Left lung (tissue), 10 donors: ENCODE data around the gene CD302. TPM values are rescaled to one million over a fixed set of nuclear protein-coding genes. Genes with fewer than 3 reads are reported as not detected.
A peak's percentile ranks its signal among the peaks of the same experiment; 100 is the strongest.

ENCODE experiments used
- ATAC-seq: fragments of 200-7000 bp; cut with Tn5 transposase; one replicate; pipeline ENCODE4 v1.9.1; 2020; ENCODE audit warnings: moderate library complexity
- DNase-seq, 4 donors: peaks; one replicate each; pipeline ENCODE4 v3.0.0-alpha.2; 2013 to 2020
- H3K27ac ChIP-seq, 2 donors: fragments of 200-600 bp; sonication (generic) in 1 of 2; one replicate each; pipeline versions ENCODE4 v1.5.0 to v1.8.0; 2020 to 2021
- H3K27me3 ChIP-seq, 2 donors: fragments of 200-600 bp; sonication (generic) in 1 of 2; one replicate each; pipeline versions ENCODE4 v1.5.0 to v1.8.0; 2020 to 2021
- H3K36me3 ChIP-seq, 2 donors: fragments of 200-600 bp; sonication (generic) in 1 of 2; one replicate each; pipeline versions ENCODE4 v1.5.0 to v1.8.0; 2020 to 2021
- H3K4me1 ChIP-seq, 2 donors: fragments of 200-600 bp; one replicate each; pipeline ENCODE4 v1.8.0; 2021
- H3K4me3 ChIP-seq, 2 donors: fragments of 200-600 bp; sonication (generic) in 1 of 2; one replicate each; pipeline versions ENCODE4 v1.5.0 to v1.8.0; 2020 to 2021; ENCODE audit warnings: mild to moderate bottlenecking in 1 of 2
- H3K9me3 ChIP-seq, 2 donors: fragments of 200-600 bp; sonication (generic) in 1 of 2; one replicate each; pipeline versions ENCODE4 v1.5.0 to v1.8.0; 2020 to 2021
- intact Hi-C, 2 donors: fragments of 100-400 bp; cut with DNase I; formaldehyde crosslinking; loops; one replicate each; pipeline versions ENCODE4 v1.11.2 to v1.14.2; 2022
- polyA plus RNA-seq, 6 donors: library from polyadenylated mRNA; unstranded; fragments of 120-200 nt; gene quantifications; one replicate each; pipeline ENCODE4 v1.2.1, GENCODE V29; 2013; ENCODE audit not compliant: insufficient read length in 6 of 6
- total RNA-seq, 2 donors: library from RNA; stranded (reverse); fragmentation: NEBNext Ultra II Directional; extraction: Animal tissue kit (Norgen Biotek cat#: 25700); gene quantifications; one replicate each; pipeline ENCODE4 v1.2.1, GENCODE V29; 2021
- TF ChIP-seq, protein P1 (sequence below), 2 donors: fragments of 200-600 bp; sonication (generic) in 1 of 2; IDR thresholded peaks; one replicate each; pipeline versions ENCODE4 v1.5.0 to v1.8.0; 2021; ENCODE audit warnings: antibody characterized with exemption in 2 of 2
- donor health status: DM: no; HTN: yes; CAD: no.
- donor health status: DM: no; HTN: no; CAD: no.

The CD302 gene
- total and polyA plus RNA-seq, 8 donors: 50.0 to 64.8 (median 55.3) TPM

DNA sequence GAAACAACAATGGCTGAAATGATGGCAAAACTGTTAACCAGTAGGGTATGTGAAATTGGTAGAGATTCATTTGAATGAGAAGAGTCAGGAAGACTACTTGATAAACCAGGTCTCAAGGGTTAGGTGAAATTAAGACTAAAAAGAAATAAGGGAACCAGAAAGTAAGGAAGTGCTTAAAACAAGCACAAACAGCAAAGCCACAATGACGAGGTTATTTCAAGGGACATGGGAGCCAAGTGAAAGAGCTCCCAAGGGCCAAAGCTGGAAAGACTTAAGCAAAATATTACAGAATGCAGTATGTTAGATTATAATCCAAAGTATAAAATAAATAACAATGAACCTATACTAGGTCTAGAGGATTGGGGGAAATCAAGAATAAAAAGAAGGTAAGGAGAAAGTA, 19.3 kb upstream of the CD302 start:
- DNase-seq (no peak), ATAC-seq (no peak)
- Histone ChIP-seq H3K9me3 (no peaks in the 10 kb centered on the region), H3K36me3 (no peaks in the 10 kb centered on the region), H3K4me1 (no peaks in the 10 kb centered on the region), H3K27me3 (no peaks in the 10 kb centered on the region), H3K27ac (peak overlapping the region in 1 of 2 donors; percentile 16), H3K4me3 (no peak overlapping the region)
- intact Hi-C loops: no loop called here
- TF ChIP-seq, protein P1, sequence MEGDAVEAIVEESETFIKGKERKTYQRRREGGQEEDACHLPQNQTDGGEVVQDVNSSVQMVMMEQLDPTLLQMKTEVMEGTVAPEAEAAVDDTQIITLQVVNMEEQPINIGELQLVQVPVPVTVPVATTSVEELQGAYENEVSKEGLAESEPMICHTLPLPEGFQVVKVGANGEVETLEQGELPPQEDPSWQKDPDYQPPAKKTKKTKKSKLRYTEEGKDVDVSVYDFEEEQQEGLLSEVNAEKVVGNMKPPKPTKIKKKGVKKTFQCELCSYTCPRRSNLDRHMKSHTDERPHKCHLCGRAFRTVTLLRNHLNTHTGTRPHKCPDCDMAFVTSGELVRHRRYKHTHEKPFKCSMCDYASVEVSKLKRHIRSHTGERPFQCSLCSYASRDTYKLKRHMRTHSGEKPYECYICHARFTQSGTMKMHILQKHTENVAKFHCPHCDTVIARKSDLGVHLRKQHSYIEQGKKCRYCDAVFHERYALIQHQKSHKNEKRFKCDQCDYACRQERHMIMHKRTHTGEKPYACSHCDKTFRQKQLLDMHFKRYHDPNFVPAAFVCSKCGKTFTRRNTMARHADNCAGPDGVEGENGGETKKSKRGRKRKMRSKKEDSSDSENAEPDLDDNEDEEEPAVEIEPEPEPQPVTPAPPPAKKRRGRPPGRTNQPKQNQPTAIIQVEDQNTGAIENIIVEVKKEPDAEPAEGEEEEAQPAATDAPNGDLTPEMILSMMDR (IDR thresholded peaks at IDR 0.05): no peak

DNA sequence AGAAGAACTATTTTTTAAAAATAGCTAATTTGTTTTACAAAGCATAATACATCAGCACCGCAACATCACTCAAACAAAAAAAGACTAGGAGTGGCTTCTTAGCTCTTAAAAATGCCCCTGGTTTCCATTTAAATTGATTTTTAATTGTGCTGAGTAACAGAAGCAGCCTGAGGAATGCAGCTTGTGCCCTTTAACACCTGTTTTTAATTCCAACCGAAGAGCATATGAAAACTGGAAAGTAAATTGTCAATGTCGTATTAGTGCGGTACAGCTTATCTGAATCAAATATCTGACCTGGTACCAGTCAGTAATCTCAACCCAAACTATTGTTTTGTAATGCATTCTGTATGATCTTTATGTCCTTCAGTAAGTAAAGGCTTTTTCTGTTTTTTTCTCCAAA, 13.2 kb upstream of the CD302 start:
- Histone ChIP-seq H3K36me3 (no peaks in the 10 kb centered on the region), H3K27ac (no peak overlapping the region), H3K4me1 (no peaks in the 10 kb centered on the region), H3K27me3 (no peaks in the 10 kb centered on the region), H3K9me3 (no peaks in the 10 kb centered on the region), H3K4me3 (no peak overlapping the region)
- ATAC-seq (no peak), DNase-seq (no peak)
- TF ChIP-seq, protein P1 (IDR thresholded peaks at IDR 0.05): no peak
- intact Hi-C loops: no loop called here

DNA sequence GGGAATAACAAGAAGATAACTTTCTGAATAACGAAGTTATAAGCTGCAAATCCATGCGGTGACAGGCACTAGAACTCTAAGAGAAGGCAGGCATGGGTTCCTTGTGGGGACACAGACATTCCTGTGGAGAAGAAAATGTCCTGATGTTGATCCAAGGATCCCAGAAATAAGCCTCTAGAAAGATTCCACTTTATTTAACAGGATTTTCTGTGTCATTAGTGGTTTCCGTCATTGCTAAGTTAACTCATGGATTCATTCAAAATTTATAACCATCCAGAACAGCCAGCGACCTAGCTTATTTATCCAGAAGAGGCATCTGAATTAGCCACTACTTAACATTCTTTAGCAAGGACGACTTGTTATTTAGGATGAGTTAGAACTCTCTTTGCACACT, 10.0 kb upstream of the CD302 start:
- no peak overlapping the region for H3K27ac ChIP-seq
- no peaks in the 10 kb centered on the region for H3K36me3 ChIP-seq
- DNase-seq (no peak), ATAC-seq (no peak)
- no peaks in the 10 kb centered on the region for H3K4me1 ChIP-seq
- H3K4me3 ChIP-seq: no peak overlapping the region
- no peaks in the 10 kb centered on the region for H3K27me3 ChIP-seq
- TF ChIP-seq, protein P1 (IDR thresholded peaks at IDR 0.05): no peak
- intact Hi-C loops: no loop called here
- H3K9me3 ChIP-seq: no peaks in the 10 kb centered on the region

DNA sequence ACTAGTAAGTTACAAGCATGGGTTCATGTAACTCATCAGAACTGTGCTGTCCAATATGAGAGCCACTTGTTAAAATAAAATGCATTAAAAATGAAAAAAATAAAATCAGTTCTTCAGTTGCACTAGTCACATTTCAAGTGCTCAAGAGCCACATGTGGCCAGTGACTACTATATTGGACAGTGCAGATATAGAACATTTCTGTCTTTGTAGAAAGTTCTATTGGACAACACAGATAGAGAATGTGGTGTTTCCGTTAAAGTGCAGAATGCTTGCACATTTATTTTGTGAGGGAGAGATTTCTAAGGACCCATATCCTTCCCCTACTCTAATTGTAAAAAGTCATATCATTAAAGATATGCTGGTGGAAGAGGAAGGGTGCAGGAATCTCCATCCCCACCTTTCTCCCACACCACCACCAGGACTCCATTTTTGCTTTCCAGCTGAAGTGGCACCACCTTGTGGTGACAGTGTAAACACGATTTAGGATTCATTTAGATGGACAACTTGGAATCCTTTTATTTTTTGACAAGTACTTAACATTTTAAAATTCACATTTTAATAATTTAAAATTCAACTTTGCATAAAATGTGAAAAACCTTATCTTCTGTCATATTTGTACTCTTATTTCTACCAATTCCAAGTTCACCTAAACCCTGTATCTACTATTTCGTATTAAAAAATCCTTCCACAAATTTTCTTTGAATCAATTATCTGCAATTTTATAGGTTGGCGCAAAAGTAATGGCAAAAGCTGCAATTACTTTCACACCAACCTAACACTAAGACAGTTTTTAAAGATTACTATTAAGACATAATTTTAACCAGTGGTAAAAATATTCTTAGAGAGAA, 9.4 kb upstream of the CD302 start:
- no peaks in the 10 kb centered on the region for H3K9me3 ChIP-seq
- DNase-seq (peak in 1 of 4 donors; percentile 43), ATAC-seq (peak; percentile 88)
- no peak overlapping the region for H3K4me3 ChIP-seq
- TF ChIP-seq, protein P1 (IDR thresholded peaks at IDR 0.05): peak; percentile 68 to 69
- no peaks in the 10 kb centered on the region for H3K27me3 ChIP-seq
- no peaks in the 10 kb centered on the region for H3K36me3 ChIP-seq
- intact Hi-C loops: no loop called here
- H3K4me1 ChIP-seq: no peaks in the 10 kb centered on the region
- no peak overlapping the region for H3K27ac ChIP-seq

DNA sequence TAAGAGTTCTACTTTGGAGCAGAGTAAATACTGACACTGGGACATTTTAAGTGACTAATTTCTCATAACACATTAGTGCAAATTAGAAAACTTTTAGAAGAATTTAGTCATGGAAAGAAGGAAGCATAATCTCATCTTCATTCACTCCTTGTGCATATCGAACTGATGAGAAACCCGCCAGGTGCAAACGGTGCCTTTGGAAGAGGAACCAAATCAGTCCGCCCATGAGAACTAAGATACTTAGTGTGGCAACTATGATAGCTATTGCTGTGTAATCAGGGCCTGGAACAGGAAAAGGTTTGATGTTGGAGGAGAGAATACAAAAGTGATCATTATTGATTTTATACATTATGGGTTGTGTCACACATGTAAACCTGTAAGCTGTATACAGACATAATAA, 6.9 kb upstream of the CD302 start:
- peaks cover 0 to 13% of the 10 kb centered on the region in 2 donors for H3K4me1 ChIP-seq
- no peaks in the 10 kb centered on the region for H3K27me3 ChIP-seq
- ATAC-seq: no peak
- no peak overlapping the region for H3K27ac ChIP-seq
- no peak overlapping the region for H3K4me3 ChIP-seq
- TF ChIP-seq, protein P1 (IDR thresholded peaks at IDR 0.05): no peak
- H3K9me3 ChIP-seq: no peaks in the 10 kb centered on the region
- no peak for DNase-seq
- intact Hi-C loops: no loop called here
- H3K36me3 ChIP-seq: no peaks in the 10 kb centered on the region
